ENCODE data around the gene MYL7. TPM values are rescaled to one million over a fixed set of nuclear protein-coding genes. Genes with fewer than 3 reads are reported as not detected.
A peak's percentile ranks its signal among the peaks of the same experiment; 100 is the strongest.

Gene MYL7
- total and polyA plus RNA-seq, 2 of the 13 experiments (the other 11 are each of a cell fraction or from before 2014, with no cell fraction given), result 1.8 TPM; not detected in 1

DNA sequence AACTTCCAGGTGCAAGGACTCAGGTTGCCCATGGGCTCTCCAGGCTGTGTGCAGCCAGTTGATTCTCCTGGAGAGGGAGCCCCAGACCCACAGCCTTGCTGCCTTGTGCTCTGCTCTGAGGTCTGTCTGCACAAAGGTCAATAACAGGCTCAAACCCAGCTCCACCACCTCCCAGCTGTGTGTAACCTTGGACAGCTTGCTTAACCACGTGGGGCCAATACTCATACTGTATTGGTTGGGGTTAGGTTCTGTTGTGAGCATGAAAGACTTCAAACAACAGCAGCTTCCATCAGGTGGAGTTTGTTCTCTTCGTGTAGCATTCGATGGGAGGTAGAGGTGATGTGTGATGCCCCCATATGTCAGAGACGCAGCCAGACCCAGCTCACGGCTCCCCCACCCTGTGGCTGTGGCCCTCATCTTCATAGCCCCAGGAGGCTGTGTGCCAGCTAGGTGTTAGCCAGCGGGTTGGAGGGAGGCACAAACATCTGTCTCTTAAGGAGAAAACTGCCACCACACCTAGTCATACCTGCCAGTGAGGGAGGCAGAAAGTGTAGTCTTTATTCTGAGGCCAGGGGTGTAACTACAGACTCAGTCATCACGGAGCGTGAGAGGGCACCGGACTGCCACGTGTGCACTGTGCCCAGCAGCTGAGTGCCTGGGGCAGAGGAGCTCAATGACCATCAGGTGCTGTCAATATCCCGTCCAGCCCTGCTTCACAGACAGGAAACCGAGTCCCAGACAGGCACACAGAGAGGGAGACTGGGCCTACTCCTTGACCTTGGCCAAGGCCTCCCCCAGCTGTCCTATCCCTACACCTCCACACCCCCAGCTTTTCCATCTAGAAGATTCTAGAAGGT lies 9.7 kb downstream of the MYL7 start (continued):
- peak; percentile 95 for TF ChIP-seq HNF4G (IDR thresholded peaks at IDR 0.05; ENCODE audit: borderline replicate concordance, low read depth, low read length)
- TF ChIP-seq HNF4G (CRISPR knock-in tag; IDR thresholded peaks at IDR 0.05; ENCODE audit: borderline replicate concordance, low read depth), result peak; percentile 79; the same call in 1 of the 2 replicates
- no peak for TF ChIP-seq THYN1 (CRISPR knock-in tag; IDR thresholded peaks at IDR 0.05; ENCODE audit: borderline replicate concordance, low read depth)
- no peak for TF ChIP-seq TOPORS (CRISPR knock-in tag; IDR thresholded peaks at IDR 0.05)
- TF ChIP-seq ATM (IDR thresholded peaks at IDR 0.05; ENCODE audit: borderline replicate concordance), result no peak
- no peak for TF ChIP-seq ARID2 (CRISPR knock-in tag; IDR thresholded peaks at IDR 0.05; ENCODE audit: borderline replicate concordance)
- TF ChIP-seq ZBTB2 (CRISPR knock-in tag; IDR thresholded peaks at IDR 0.05; ENCODE audit: low read depth), result no peak
- TF ChIP-seq ZNF83 (CRISPR knock-in tag; IDR thresholded peaks at IDR 0.05; ENCODE audit: borderline replicate concordance), result no peak
- peak; percentile 49; the same call in 1 of the 2 replicates for TF ChIP-seq HDAC2 (CRISPR knock-in tag; IDR thresholded peaks at IDR 0.05)
- no peak for TF ChIP-seq ZNF17 (CRISPR knock-in tag; IDR thresholded peaks at IDR 0.05)
- TF ChIP-seq PHF21A (CRISPR knock-in tag; IDR thresholded peaks at IDR 0.05), result no peak
- no peak for TF ChIP-seq SOX6 (IDR thresholded peaks at IDR 0.05)
- TF ChIP-seq SOX6 (CRISPR knock-in tag; IDR thresholded peaks at IDR 0.05), result peak; percentile 33
- TF ChIP-seq SNAI1 (CRISPR knock-in tag; IDR thresholded peaks at IDR 0.05; ENCODE audit: borderline replicate concordance), result no peak
- TF ChIP-seq, protein P1, sequence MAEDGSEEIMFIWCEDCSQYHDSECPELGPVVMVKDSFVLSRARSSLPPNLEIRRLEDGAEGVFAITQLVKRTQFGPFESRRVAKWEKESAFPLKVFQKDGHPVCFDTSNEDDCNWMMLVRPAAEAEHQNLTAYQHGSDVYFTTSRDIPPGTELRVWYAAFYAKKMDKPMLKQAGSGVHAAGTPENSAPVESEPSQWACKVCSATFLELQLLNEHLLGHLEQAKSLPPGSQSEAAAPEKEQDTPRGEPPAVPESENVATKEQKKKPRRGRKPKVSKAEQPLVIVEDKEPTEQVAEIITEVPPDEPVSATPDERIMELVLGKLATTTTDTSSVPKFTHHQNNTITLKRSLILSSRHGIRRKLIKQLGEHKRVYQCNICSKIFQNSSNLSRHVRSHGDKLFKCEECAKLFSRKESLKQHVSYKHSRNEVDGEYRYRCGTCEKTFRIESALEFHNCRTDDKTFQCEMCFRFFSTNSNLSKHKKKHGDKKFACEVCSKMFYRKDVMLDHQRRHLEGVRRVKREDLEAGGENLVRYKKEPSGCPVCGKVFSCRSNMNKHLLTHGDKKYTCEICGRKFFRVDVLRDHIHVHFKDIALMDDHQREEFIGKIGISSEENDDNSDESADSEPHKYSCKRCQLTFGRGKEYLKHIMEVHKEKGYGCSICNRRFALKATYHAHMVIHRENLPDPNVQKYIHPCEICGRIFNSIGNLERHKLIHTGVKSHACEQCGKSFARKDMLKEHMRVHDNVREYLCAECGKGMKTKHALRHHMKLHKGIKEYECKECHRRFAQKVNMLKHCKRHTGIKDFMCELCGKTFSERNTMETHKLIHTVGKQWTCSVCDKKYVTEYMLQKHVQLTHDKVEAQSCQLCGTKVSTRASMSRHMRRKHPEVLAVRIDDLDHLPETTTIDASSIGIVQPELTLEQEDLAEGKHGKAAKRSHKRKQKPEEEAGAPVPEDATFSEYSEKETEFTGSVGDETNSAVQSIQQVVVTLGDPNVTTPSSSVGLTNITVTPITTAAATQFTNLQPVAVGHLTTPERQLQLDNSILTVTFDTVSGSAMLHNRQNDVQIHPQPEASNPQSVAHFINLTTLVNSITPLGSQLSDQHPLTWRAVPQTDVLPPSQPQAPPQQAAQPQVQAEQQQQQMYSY (CRISPR knock-in tag; IDR thresholded peaks at IDR 0.05), result no peak
- TF ChIP-seq ZNF792 (CRISPR knock-in tag; IDR thresholded peaks at IDR 0.05), result peak; percentile 76; the same call in 1 of the 2 replicates
- no peak for TF ChIP-seq ZNF7 (CRISPR knock-in tag; IDR thresholded peaks at IDR 0.05)
- TF ChIP-seq KLF15 (CRISPR knock-in tag; IDR thresholded peaks at IDR 0.05; ENCODE audit: borderline replicate concordance), result no peak
- TF ChIP-seq BORCS8-MEF2B (CRISPR knock-in tag; IDR thresholded peaks at IDR 0.05), result no peak; the same call in 1 of the 2 replicates
- TF ChIP-seq, protein P2, sequence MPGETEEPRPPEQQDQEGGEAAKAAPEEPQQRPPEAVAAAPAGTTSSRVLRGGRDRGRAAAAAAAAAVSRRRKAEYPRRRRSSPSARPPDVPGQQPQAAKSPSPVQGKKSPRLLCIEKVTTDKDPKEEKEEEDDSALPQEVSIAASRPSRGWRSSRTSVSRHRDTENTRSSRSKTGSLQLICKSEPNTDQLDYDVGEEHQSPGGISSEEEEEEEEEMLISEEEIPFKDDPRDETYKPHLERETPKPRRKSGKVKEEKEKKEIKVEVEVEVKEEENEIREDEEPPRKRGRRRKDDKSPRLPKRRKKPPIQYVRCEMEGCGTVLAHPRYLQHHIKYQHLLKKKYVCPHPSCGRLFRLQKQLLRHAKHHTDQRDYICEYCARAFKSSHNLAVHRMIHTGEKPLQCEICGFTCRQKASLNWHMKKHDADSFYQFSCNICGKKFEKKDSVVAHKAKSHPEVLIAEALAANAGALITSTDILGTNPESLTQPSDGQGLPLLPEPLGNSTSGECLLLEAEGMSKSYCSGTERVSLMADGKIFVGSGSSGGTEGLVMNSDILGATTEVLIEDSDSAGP (CRISPR knock-in tag; IDR thresholded peaks at IDR 0.05; ENCODE audit: borderline replicate concordance), result peak; percentile 66; the same call in 1 of the 2 replicates
- peak; percentile 82 for TF ChIP-seq ZMYM4 (CRISPR knock-in tag; IDR thresholded peaks at IDR 0.05)
- no peak for TF ChIP-seq ETV6 (CRISPR knock-in tag; conservative IDR thresholded peaks at IDR 0.05)
- TF ChIP-seq NKX3-1 (CRISPR knock-in tag; IDR thresholded peaks at IDR 0.05), result no peak
- no peak for TF ChIP-seq ZNF607 (CRISPR knock-in tag; IDR thresholded peaks at IDR 0.05; ENCODE audit: borderline replicate concordance)
